Measurements from ENCODE around the gene CEP192. TPM values are rescaled to one million over a fixed set of nuclear protein-coding genes. Genes with fewer than 3 reads are reported as not detected.

CEP192 gene
- total RNA-seq, 1 donor = 53.2 TPM

GRCh38 chr18:13006531-13007247, 15.5 kb downstream of the CEP192 start:
- Histone ChIP-seq H3K27me3 (ENCODE audit: insufficient read depth, low read length) (no peaks in the 10 kb centered on the region), H3K9me3 (ENCODE audit: low read depth, low read length) (no peaks in the 10 kb centered on the region), H3K4me1 (ENCODE audit: insufficient read depth, low read length) (peaks cover 9% of the 10 kb centered on the region), H3K4me3 (ENCODE audit: low read length) (no peak overlapping the region)

GRCh38 chr18:13007248-13007560, 16.0 kb downstream of the CEP192 start:
- no peaks in the 10 kb centered on the region for H3K9me3 ChIP-seq (ENCODE audit: low read depth, low read length)
- H3K4me1 ChIP-seq (ENCODE audit: insufficient read depth, low read length) = peaks cover 9% of the 10 kb centered on the region

GRCh38 chr18:13011719-13012118, 20.6 kb downstream of the CEP192 start:
- Histone ChIP-seq H3K4me3 (ENCODE audit: low read length) (no peak overlapping the region), H3K4me1 (ENCODE audit: insufficient read depth, low read length) (peaks cover 4% of the 10 kb centered on the region), H3K27me3 (ENCODE audit: insufficient read depth, low read length) (no peaks in the 10 kb centered on the region), H3K9me3 (ENCODE audit: low read depth, low read length) (no peaks in the 10 kb centered on the region)

More at GRCh38 chr18:13007248-13007560, 16.0 kb downstream of the CEP192 start:
- H3K27me3 ChIP-seq (ENCODE audit: insufficient read depth, low read length) = no peaks in the 10 kb centered on the region
- H3K4me3 ChIP-seq (ENCODE audit: low read length) = no peak overlapping the region

GRCh38 chr18:13014232-13014631, 23.1 kb downstream of the CEP192 start:
- no peaks in the 10 kb centered on the region for H3K27me3 ChIP-seq (ENCODE audit: insufficient read depth, low read length)
- H3K9me3 ChIP-seq (ENCODE audit: low read depth, low read length) = no peaks in the 10 kb centered on the region
- no peak overlapping the region for H3K4me3 ChIP-seq (ENCODE audit: low read length)
- H3K4me1 ChIP-seq (ENCODE audit: insufficient read depth, low read length) = no peaks in the 10 kb centered on the region

- Histone ChIP-seq H3K4me1 (ENCODE audit: insufficient read depth, low read length) (no peaks in the 10 kb centered on the region), H3K9me3 (ENCODE audit: low read depth, low read length) (no peaks in the 10 kb centered on the region), H3K27me3 (ENCODE audit: insufficient read depth, low read length) (no peaks in the 10 kb centered on the region), H3K4me3 (ENCODE audit: low read length) (no peak overlapping the region)
These were observed 23.7 kb downstream of the CEP192 start for GRCh38 chr18:13014818-13015217.

- Histone ChIP-seq H3K4me1 (ENCODE audit: insufficient read depth, low read length) (no peaks in the 10 kb centered on the region), H3K4me3 (ENCODE audit: low read length) (no peak overlapping the region), H3K9me3 (ENCODE audit: low read depth, low read length) (no peaks in the 10 kb centered on the region), H3K27me3 (ENCODE audit: insufficient read depth, low read length) (no peaks in the 10 kb centered on the region)
These were observed 26.2 kb downstream of the CEP192 start for GRCh38 chr18:13017247-13017875.

GRCh38 chr18:13018374-13018773, 27.2 kb downstream of the CEP192 start:
- no peaks in the 10 kb centered on the region for H3K27me3 ChIP-seq (ENCODE audit: insufficient read depth, low read length)
- no peaks in the 10 kb centered on the region for H3K4me1 ChIP-seq (ENCODE audit: insufficient read depth, low read length)
- no peak overlapping the region for H3K4me3 ChIP-seq (ENCODE audit: low read length)
- no peaks in the 10 kb centered on the region for H3K9me3 ChIP-seq (ENCODE audit: low read depth, low read length)

- no peak overlapping the region for H3K4me3 ChIP-seq (ENCODE audit: low read length)
- no peaks in the 10 kb centered on the region for H3K9me3 ChIP-seq (ENCODE audit: low read depth, low read length)
- H3K4me1 ChIP-seq (ENCODE audit: insufficient read depth, low read length) = no peaks in the 10 kb centered on the region
- no peaks in the 10 kb centered on the region for H3K27me3 ChIP-seq (ENCODE audit: insufficient read depth, low read length)
These were observed 28.1 kb downstream of the CEP192 start for GRCh38 chr18:13019301-13019700.

GRCh38 chr18:13022644-13023043, 31.5 kb downstream of the CEP192 start:
- Histone ChIP-seq H3K27me3 (ENCODE audit: insufficient read depth, low read length) (no peaks in the 10 kb centered on the region), H3K9me3 (ENCODE audit: low read depth, low read length) (no peaks in the 10 kb centered on the region), H3K4me3 (ENCODE audit: low read length) (no peak overlapping the region), H3K4me1 (ENCODE audit: insufficient read depth, low read length) (no peaks in the 10 kb centered on the region)

- Histone ChIP-seq H3K4me3 (ENCODE audit: low read length) (no peak overlapping the region), H3K27me3 (ENCODE audit: insufficient read depth, low read length) (no peaks in the 10 kb centered on the region), H3K9me3 (ENCODE audit: low read depth, low read length) (no peaks in the 10 kb centered on the region), H3K4me1 (ENCODE audit: insufficient read depth, low read length) (no peaks in the 10 kb centered on the region)
These were observed 34.1 kb downstream of the CEP192 start for GRCh38 chr18:13025233-13025632.

- Histone ChIP-seq H3K4me3 (ENCODE audit: low read length) (no peak overlapping the region), H3K27me3 (ENCODE audit: insufficient read depth, low read length) (no peaks in the 10 kb centered on the region), H3K4me1 (ENCODE audit: insufficient read depth, low read length) (no peaks in the 10 kb centered on the region), H3K9me3 (ENCODE audit: low read depth, low read length) (no peaks in the 10 kb centered on the region)
These were observed 35.6 kb downstream of the CEP192 start for GRCh38 chr18:13026583-13027270.

- Histone ChIP-seq H3K27me3 (ENCODE audit: insufficient read depth, low read length) (no peaks in the 10 kb centered on the region), H3K4me3 (ENCODE audit: low read length) (no peak overlapping the region), H3K4me1 (ENCODE audit: insufficient read depth, low read length) (no peaks in the 10 kb centered on the region), H3K9me3 (ENCODE audit: low read depth, low read length) (no peaks in the 10 kb centered on the region)
These were observed 37.7 kb downstream of the CEP192 start for GRCh38 chr18:13028869-13029268.

- no peak overlapping the region for H3K4me3 ChIP-seq (ENCODE audit: low read length)
- no peaks in the 10 kb centered on the region for H3K9me3 ChIP-seq (ENCODE audit: low read depth, low read length)
- no peaks in the 10 kb centered on the region for H3K4me1 ChIP-seq (ENCODE audit: insufficient read depth, low read length)
- no peaks in the 10 kb centered on the region for H3K27me3 ChIP-seq (ENCODE audit: insufficient read depth, low read length)
These were observed 41.0 kb downstream of the CEP192 start for GRCh38 chr18:13032173-13032572.

- H3K4me1 ChIP-seq (ENCODE audit: insufficient read depth, low read length) = no peaks in the 10 kb centered on the region
- H3K9me3 ChIP-seq (ENCODE audit: low read depth, low read length) = no peaks in the 10 kb centered on the region
- H3K27me3 ChIP-seq (ENCODE audit: insufficient read depth, low read length) = no peaks in the 10 kb centered on the region
- H3K4me3 ChIP-seq (ENCODE audit: low read length) = no peak overlapping the region
These were observed 44.2 kb downstream of the CEP192 start for GRCh38 chr18:13035249-13035914.

- Histone ChIP-seq H3K9me3 (ENCODE audit: low read depth, low read length) (no peaks in the 10 kb centered on the region), H3K4me1 (ENCODE audit: insufficient read depth, low read length) (no peaks in the 10 kb centered on the region), H3K27me3 (ENCODE audit: insufficient read depth, low read length) (no peaks in the 10 kb centered on the region), H3K4me3 (ENCODE audit: low read length) (no peak overlapping the region)
These were observed 45.6 kb downstream of the CEP192 start for GRCh38 chr18:13036622-13037320.
